Body of pancreas (tissue), 4 donors: ENCODE measurements around the gene SYTL1.

Experiments used
- POLR2A ChIP-seq, 3 donors: fragments of 450-650 bp; IDR thresholded peaks; one replicate each; pipeline ENCODE4 v1.6.1; 2016; ENCODE audit warnings: antibody characterized with exemption in 3 of 3, mild to moderate bottlenecking in 2 of 3
- TF ChIP-seq, protein P1 (sequence below), 7 experiments: fragments of 450-650 bp in 4 of 7; fragments of 200-600 bp in 3 of 7; sonication (generic) in 3 of 7; IDR thresholded peaks; one replicate each; pipeline ENCODE4 v1.5.1; 2016 to 2019; ENCODE audit warnings: antibody characterized with exemption in 7 of 7

DNA sequence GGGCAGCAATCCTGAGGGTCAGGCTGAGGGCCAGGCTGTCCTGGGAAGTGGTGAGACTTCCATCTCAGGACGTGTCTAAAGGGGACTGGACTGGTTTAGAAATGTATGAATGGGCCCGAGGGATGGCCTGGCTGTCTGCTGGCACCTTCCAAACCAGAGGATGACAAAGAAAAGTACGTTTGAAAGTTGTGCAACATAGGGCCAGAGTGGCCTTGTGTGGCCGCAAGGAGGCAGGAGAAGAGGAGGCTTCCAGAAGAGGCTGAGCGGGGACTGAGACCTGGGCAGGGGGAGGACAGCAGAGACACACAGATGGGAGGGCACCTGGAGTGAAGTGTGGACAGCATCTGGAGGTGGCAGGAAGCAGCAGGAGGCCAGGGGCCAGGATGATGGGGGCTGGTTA lies 2.6 kb upstream of the SYTL1 start:
- TF ChIP-seq POLR2A (IDR thresholded peaks at IDR 0.05), result no peak
- TF ChIP-seq, protein P1, sequence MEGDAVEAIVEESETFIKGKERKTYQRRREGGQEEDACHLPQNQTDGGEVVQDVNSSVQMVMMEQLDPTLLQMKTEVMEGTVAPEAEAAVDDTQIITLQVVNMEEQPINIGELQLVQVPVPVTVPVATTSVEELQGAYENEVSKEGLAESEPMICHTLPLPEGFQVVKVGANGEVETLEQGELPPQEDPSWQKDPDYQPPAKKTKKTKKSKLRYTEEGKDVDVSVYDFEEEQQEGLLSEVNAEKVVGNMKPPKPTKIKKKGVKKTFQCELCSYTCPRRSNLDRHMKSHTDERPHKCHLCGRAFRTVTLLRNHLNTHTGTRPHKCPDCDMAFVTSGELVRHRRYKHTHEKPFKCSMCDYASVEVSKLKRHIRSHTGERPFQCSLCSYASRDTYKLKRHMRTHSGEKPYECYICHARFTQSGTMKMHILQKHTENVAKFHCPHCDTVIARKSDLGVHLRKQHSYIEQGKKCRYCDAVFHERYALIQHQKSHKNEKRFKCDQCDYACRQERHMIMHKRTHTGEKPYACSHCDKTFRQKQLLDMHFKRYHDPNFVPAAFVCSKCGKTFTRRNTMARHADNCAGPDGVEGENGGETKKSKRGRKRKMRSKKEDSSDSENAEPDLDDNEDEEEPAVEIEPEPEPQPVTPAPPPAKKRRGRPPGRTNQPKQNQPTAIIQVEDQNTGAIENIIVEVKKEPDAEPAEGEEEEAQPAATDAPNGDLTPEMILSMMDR (IDR thresholded peaks at IDR 0.05), result no peak
